Glomerular visceral epithelial cell (primary cell): ENCODE measurements around the gene FBXO36.

Experiments used
- DNase-seq: peaks from one replicate; pipeline ENCODE4 v3.0.0-alpha.2; 2016; ENCODE audit errors: extremely low spot score

FBXO36 gene

DNA sequence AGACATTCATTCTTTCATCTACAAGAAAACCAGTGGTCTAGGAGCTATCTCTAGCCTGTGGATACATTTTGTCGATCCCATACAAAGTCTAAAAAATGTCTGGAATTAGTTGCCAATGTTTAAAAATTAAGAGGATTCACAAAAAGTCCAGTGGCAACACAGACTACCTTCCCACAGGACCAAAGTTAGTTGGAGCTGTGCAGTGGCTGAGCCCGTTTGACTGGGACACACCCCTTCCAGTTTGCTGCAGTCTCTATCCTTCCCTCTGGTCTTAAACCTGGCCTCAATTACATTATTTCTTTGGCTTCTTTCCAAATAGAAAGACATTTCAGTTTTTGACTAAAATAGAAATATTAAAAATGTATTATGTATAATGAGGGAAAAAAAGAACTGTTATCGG, 127.8 kb downstream of the FBXO36 start:
- DNase-seq, result no peak

DNA sequence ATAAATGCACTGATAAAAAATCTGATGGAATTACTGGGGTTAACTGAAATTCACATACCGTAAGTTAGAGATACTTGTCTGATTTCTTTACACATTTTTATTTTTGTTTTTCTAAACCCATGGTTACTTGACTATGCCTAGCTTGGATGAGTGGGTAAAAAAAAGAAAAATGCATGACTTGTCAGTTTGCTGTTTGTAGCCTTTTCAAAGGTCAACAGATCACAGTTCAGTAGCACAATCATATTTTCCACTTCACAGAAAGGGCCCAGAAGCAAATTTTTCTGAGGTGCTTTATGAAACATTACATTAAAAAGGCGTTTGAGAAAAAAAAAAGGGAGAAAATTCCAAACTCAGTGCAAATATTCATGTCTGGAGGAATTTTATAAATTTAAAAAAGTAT, 130.0 kb downstream of the FBXO36 start:
- DNase-seq, result no peak

DNA sequence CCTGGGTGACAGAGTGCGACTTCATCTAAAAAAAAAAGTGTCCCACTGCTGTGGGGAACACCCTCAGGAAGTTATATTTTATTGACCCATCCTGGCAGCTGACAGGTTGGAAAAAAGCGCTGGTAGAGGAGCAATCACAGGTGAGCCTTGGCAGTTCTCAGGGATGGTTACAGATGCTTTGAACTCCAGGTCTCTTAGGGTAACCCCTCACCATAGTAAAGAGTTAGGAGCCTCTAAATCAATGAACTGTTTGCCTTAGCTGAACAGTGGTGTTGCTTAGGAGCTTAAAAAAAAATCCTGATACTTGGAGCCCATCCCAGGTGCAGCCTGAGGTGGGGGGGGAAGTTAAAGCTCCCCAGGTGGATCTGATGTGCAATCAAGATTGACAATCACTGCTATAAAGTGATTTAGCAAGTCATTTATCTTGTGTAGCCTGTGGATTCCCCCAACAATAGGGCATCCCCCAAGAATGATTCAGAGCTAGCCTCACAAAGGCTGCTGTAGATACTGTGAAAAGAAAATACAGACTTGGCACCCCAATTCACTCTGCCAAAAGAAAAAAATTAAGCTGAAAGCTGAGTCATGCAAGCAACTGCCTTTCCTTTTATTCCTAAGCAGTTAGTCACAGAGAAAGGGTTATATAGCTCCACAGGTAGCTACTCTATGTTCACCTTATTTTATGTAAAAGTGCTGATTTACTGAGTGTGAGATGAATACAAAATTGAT, 131.6 kb downstream of the FBXO36 start:
- DNase-seq, result peak; percentile 41

DNA sequence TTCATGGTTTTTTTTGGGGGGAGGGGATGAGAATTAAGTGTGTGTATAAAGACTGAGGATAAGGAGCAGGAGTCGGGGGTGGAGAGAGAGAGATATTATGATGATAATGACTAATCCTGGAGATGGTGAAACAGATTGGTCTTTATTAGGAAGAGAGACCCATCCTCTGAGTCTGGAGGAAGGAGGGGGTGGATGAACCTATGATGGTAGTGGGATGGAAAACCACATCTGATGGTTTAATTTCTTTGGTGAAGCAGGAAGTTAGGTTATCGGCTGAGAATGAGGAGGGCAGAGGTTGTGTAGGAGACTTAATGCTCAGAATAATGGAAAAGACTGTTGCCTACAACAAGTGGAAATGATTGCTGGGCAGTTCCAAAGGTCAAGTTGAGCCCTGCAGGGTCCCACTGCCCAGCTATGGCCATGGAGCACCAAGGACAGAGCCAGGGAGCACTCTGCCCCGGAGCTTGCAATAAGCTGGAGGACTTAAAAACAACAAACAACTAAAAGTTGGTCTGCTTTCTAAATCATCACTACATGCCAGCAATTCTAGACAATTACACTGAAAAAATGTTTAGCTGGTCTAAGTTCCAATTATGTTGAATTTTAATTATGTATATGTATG, 138.5 kb downstream of the FBXO36 start:
- DNase-seq, result no peak
